ENCODE measurements around the gene DTD2.

- no peak for TF ChIP-seq CTCF (IDR thresholded peaks at IDR 0.05)
- TF ChIP-seq POLR2A (IDR thresholded peaks at IDR 0.05) = peak; percentile 77
- no peak for TF ChIP-seq EP300 (IDR thresholded peaks at IDR 0.05)
These were observed at the start of gene DTD2 for GRCh38 chr14:31456841-31457664.

Data from ovary (tissue), 3 donors.